GM19328 (cell line): Measurements from ENCODE around the gene UMOD.

ENCODE experiments used
- ATAC-seq: cut with Tn5 transposase; IDR thresholded peaks from one replicate; pipeline ENCODE4 v1.9.1; 2021; ENCODE audit warnings: mild to moderate bottlenecking, moderate library complexity; ENCODE audit not compliant: unreplicated experiment

The UMOD gene

GRCh38 chr16:20306401-20306800 is 46.1 kb downstream of the UMOD start:
- no peak for ATAC-seq

- no peak for ATAC-seq
Observed at GRCh38 chr16:20303012-20303411, 49.5 kb downstream of the UMOD start.

GRCh38 chr16:20302389-20302788 is 50.1 kb downstream of the UMOD start:
- ATAC-seq, result no peak

- no peak for ATAC-seq
Observed at GRCh38 chr16:20301840-20302239, 50.7 kb downstream of the UMOD start.

- ATAC-seq, result no peak
Observed at GRCh38 chr16:20300312-20301097, 52.0 kb downstream of the UMOD start.

- no peak for ATAC-seq
Observed at GRCh38 chr16:20298452-20298851, 54.1 kb downstream of the UMOD start.

GRCh38 chr16:20291208-20292206 is 61.0 kb downstream of the UMOD start:
- ATAC-seq, result no peak

- ATAC-seq, result no peak
Observed at GRCh38 chr16:20289571-20289970, 62.9 kb downstream of the UMOD start.

- no peak for ATAC-seq
Observed at GRCh38 chr16:20285993-20286499, 66.5 kb downstream of the UMOD start.
